Activated gamma-delta T cell (primary cell): Measurements from ENCODE around the gene PITPNC1.
"Not testable (repeated sequence)": the region's sequence is repeated elsewhere in the genome, so short reads cannot be mapped to it uniquely, and the experiment has no call there.

Experiments
- DNase-seq: peaks from one replicate; lab custom pipeline; 2025; lab: John Stamatoyannopoulos, UW

PITPNC1 gene

GRCh38 chr17:67577429-67578141, 200.5 kb downstream of the PITPNC1 start:
- no peak for DNase-seq

GRCh38 chr17:67578142-67578457, 201.0 kb downstream of the PITPNC1 start:
- DNase-seq: no peak

GRCh38 chr17:67578679-67579405, 201.8 kb downstream of the PITPNC1 start:
- DNase-seq: not testable (repeated sequence)

- no peak for DNase-seq
Observed at GRCh38 chr17:67582673-67583081, 205.6 kb downstream of the PITPNC1 start.

GRCh38 chr17:67585077-67585602, 208.1 kb downstream of the PITPNC1 start:
- DNase-seq: no peak

GRCh38 chr17:67588326-67588725, 211.2 kb downstream of the PITPNC1 start:
- DNase-seq: no peak

- no peak for DNase-seq
Observed at GRCh38 chr17:67594115-67594880, 217.2 kb downstream of the PITPNC1 start.

GRCh38 chr17:67600408-67600807, 223.3 kb downstream of the PITPNC1 start:
- no peak for DNase-seq

- DNase-seq: no peak
Observed at GRCh38 chr17:67601897-67602296, 224.8 kb downstream of the PITPNC1 start.

- no peak for DNase-seq
Observed at GRCh38 chr17:67602444-67602843, 225.4 kb downstream of the PITPNC1 start.

- DNase-seq: no peak
Observed at GRCh38 chr17:67602974-67603373, 225.9 kb downstream of the PITPNC1 start.

- DNase-seq: no peak
Observed at GRCh38 chr17:67605256-67605912, 228.3 kb downstream of the PITPNC1 start.

GRCh38 chr17:67606471-67606870, 229.4 kb downstream of the PITPNC1 start:
- no peak for DNase-seq

- DNase-seq: no peak
Observed at GRCh38 chr17:67606896-67607604, 230.0 kb downstream of the PITPNC1 start.

GRCh38 chr17:67610061-67610460, 233.0 kb downstream of the PITPNC1 start:
- no peak for DNase-seq

GRCh38 chr17:67613961-67614360, 236.9 kb downstream of the PITPNC1 start:
- no peak for DNase-seq

- no peak for DNase-seq
Observed at GRCh38 chr17:67615011-67615561, 238.0 kb downstream of the PITPNC1 start.

GRCh38 chr17:67615736-67616135, 238.7 kb downstream of the PITPNC1 start:
- DNase-seq: no peak

GRCh38 chr17:67617304-67617899, 240.3 kb downstream of the PITPNC1 start:
- DNase-seq: no peak

- no peak for DNase-seq
Observed at GRCh38 chr17:67619555-67619954, 242.5 kb downstream of the PITPNC1 start.

- DNase-seq: no peak
Observed at GRCh38 chr17:67620088-67620487, 243.0 kb downstream of the PITPNC1 start.
